Dendritic cell treated with granulocyte-macrophage colony-stimulating factor and Interleukin-4, amounts not matched to agents 40 ng/mL and 50 ng/mL, for 4 days (primary cell): ENCODE results near the gene SMPX.

Source experiments
- H3K27ac Mint-ChIP-seq: one replicate; pipeline ENCODE4 v1.8.0; 2022; ENCODE audit warnings: mild to moderate bottlenecking, mixed read lengths
- H3K27me3 Mint-ChIP-seq: one replicate; pipeline ENCODE4 v1.8.0; 2022; ENCODE audit warnings: mild to moderate bottlenecking, mixed read lengths
- H3K36me3 Mint-ChIP-seq: one replicate; pipeline ENCODE4 v1.8.0; 2022; ENCODE audit warnings: low read depth, mixed read lengths
- H3K4me1 Mint-ChIP-seq: one replicate; pipeline ENCODE4 v1.8.0; 2022; ENCODE audit warnings: low read depth, mixed read lengths
- H3K4me3 Mint-ChIP-seq: one replicate; pipeline ENCODE4 v1.8.0; 2022; ENCODE audit warnings: mild to moderate bottlenecking, moderate library complexity, mixed read lengths
- H3K9me3 Mint-ChIP-seq: one replicate; pipeline ENCODE4 v1.8.0; 2022; ENCODE audit warnings: mixed read lengths
- intact Hi-C: fragments of 100-400 bp; cut with micrococcal nuclease; formaldehyde crosslinking; loops from one replicate; pipeline ENCODE4 v1.15.0; 2022

Gene SMPX

DNA sequence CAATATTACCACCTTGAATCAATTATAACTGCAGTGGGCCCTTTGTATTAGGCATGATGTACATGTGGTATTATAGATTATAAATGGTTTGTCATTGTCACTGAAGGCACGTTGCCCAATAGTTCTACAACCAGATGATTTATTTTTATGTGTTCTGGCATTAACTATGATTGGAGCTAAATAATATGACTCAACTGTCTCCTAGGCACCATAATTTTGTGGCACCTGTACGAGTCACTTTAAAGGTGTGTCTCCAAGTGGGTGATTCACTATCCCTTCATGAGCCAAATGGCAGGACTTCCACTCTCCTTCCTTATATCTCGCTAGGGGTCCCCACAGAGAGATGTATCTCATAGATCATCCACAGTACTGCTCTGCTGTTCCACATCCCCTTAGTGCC lies 6.1 kb upstream of the SMPX start:
- Mint-ChIP-seq H3K9me3 (peaks cover 10% of the 10 kb centered on the region), H3K36me3 (no peaks in the 10 kb centered on the region), H3K27me3 (peaks cover 2% of the 10 kb centered on the region), H3K4me1 (no peaks in the 10 kb centered on the region), H3K27ac (no peak overlapping the region), H3K4me3 (no peak overlapping the region)
- intact Hi-C loops: no loop called here

DNA sequence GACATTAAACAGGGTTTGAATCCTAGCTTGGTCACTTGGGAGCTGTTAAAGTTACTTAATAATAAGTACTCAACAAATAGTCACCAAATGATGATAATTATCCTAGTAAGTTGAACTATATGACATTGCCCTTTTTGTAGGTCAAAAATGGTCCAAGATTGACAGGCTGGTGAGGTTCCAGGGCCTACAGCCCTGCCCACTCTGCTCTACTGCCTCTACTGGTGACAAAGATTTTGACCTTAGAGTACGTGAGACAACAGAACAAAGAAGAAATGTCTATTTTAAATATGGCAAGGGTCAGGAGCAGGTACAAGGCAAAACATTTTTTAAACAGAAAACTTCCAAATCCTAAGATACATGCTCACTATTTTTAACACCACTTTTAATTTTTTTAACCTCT lies 572 bp upstream of the SMPX start:
- H3K27ac Mint-ChIP-seq: no peak overlapping the region
- intact Hi-C loops: no loop called here
- H3K4me3 Mint-ChIP-seq: no peak overlapping the region
- H3K9me3 Mint-ChIP-seq: no peaks in the 10 kb centered on the region
- H3K27me3 Mint-ChIP-seq: no peaks in the 10 kb centered on the region
- no peaks in the 10 kb centered on the region for H3K36me3 Mint-ChIP-seq
- H3K4me1 Mint-ChIP-seq: no peaks in the 10 kb centered on the region

DNA sequence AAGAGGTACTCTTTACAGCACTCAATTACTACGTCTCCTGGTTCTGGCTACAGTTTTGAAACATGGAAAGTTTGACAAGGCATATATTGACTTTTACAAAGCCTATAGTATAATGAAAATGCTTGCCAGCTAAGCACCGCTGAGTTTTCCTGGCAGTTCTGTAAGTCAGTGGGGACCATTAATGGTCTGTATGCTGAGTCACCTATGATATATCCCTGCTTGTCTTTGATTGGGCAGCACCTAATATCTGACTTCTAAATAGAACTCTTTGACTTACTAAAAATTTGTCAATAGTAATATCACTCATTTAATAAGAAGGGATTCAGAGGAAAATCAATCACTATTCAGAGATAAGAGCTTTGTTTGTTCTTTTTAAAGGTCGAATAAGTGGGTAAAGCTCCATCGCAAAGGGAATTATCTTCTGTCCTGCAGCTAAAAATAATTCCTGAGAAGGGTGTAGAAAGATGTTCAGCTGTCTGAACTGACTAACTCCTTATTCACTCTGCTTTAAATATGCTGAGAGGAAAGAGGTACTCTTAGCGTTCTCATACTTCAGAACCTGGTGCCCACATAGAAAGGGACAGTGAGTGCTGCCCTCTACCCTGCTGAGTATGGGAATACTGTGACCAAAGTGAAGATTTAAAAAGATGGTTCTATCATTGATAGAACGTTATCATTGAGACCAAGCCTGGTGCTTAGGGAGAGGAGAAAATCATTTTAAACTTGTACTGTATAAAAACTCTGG lies 959 bp downstream of the SMPX start:
- H3K9me3 Mint-ChIP-seq: no peaks in the 10 kb centered on the region
- H3K4me3 Mint-ChIP-seq: no peak overlapping the region
- intact Hi-C loops: no loop called here
- no peaks in the 10 kb centered on the region for H3K4me1 Mint-ChIP-seq
- H3K27ac Mint-ChIP-seq: no peak overlapping the region
- H3K36me3 Mint-ChIP-seq: no peaks in the 10 kb centered on the region
- no peaks in the 10 kb centered on the region for H3K27me3 Mint-ChIP-seq

GRCh38 chrX:21749924-21750323 lies 8.0 kb downstream of the SMPX start:
- Mint-ChIP-seq H3K36me3 (no peaks in the 10 kb centered on the region), H3K9me3 (no peaks in the 10 kb centered on the region), H3K27me3 (peaks cover 9% of the 10 kb centered on the region), H3K4me1 (no peaks in the 10 kb centered on the region), H3K27ac (no peak overlapping the region), H3K4me3 (no peak overlapping the region)
- intact Hi-C loops: no loop called here

DNA sequence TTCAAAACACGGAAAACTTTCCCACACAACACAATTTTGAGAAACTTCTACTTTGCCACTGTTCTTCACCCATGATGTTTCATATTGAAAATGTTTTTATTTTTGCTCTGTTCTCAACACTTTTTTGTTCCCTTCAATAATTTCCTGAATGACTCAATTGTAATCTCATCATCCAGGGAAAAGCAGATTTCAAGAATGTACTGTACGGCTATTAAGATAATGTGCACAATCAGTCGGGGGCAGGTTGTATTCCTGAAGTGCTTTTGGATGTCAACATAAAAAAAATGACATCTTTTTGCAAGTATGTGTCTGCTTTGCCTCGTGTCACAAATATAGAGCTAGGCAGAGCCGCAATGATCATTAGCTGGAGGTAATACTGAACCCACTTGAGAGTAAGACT lies 9.7 kb downstream of the SMPX start:
- Mint-ChIP-seq H3K36me3 (no peaks in the 10 kb centered on the region), H3K27ac (no peak overlapping the region), H3K27me3 (peaks cover 9% of the 10 kb centered on the region), H3K9me3 (no peaks in the 10 kb centered on the region), H3K4me3 (no peak overlapping the region), H3K4me1 (no peaks in the 10 kb centered on the region)
- intact Hi-C loops: no loop called here

GRCh38 chrX:21747558-21747957 lies 10.4 kb downstream of the SMPX start:
- Mint-ChIP-seq H3K4me3 (no peak overlapping the region), H3K36me3 (no peaks in the 10 kb centered on the region), H3K4me1 (no peaks in the 10 kb centered on the region), H3K9me3 (no peaks in the 10 kb centered on the region), H3K27me3 (peaks cover 9% of the 10 kb centered on the region), H3K27ac (no peak overlapping the region)
- intact Hi-C loops: loop anchor here (2.0 kb wide), 1 partner anchor 1221 kb away; no protein-coding TSS in a partner anchor

DNA sequence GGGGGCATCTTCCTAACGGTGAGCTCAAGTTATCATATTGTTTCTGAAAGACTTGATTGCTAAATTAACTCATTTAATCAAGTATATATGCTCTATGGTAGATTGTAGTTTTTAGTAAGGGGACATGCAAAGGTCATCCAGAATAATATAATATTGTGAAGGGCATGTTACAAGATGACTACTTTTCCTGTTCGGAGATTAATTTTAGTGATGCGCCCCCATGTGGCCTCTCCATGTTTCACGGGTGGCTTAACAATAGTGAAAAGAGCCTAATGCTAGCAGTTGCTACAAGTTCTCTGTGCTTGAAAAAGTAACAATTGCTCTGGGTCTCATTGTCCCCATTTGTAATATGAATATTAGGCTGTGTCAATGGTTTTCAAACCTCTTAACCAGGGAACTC lies 12.2 kb downstream of the SMPX start:
- Mint-ChIP-seq H3K36me3 (no peaks in the 10 kb centered on the region), H3K27ac (no peak overlapping the region), H3K9me3 (no peaks in the 10 kb centered on the region), H3K4me3 (no peak overlapping the region), H3K4me1 (no peaks in the 10 kb centered on the region), H3K27me3 (peaks cover 9% of the 10 kb centered on the region)
- intact Hi-C loops: loop anchor here (2.0 kb wide), 1 partner anchor 1219 kb away; no protein-coding TSS in a partner anchor

DNA sequence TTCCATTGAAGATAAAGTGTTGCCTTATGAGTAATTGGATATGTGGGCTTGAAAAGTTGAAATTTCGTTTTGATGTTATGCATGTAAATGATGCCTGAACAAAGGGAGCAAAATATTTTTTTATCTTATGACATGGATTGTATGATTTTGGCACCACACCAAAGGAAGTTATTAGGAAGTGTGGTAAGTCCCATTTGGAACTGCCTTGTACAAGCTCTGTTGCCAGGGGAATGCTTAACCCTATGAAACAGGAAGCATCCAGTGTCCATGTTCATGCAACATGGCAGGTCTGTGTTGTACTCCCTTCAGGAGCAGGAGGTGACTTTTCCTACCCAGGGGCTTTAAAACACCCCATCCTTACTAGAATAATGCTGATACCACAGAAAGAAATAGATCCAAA lies 13.2 kb downstream of the SMPX start:
- no peaks in the 10 kb centered on the region for H3K9me3 Mint-ChIP-seq
- no peak overlapping the region for H3K27ac Mint-ChIP-seq
- peaks cover 9% of the 10 kb centered on the region for H3K27me3 Mint-ChIP-seq
- no peak overlapping the region for H3K4me3 Mint-ChIP-seq
- no peaks in the 10 kb centered on the region for H3K4me1 Mint-ChIP-seq
- no peaks in the 10 kb centered on the region for H3K36me3 Mint-ChIP-seq
- intact Hi-C loops: no loop called here

GRCh38 chrX:21744060-21744459 lies 13.9 kb downstream of the SMPX start:
- Mint-ChIP-seq H3K27ac (no peak overlapping the region), H3K4me1 (no peaks in the 10 kb centered on the region), H3K36me3 (no peaks in the 10 kb centered on the region), H3K4me3 (no peak overlapping the region), H3K9me3 (no peaks in the 10 kb centered on the region), H3K27me3 (peaks cover 9% of the 10 kb centered on the region)
- intact Hi-C loops: no loop called here

DNA sequence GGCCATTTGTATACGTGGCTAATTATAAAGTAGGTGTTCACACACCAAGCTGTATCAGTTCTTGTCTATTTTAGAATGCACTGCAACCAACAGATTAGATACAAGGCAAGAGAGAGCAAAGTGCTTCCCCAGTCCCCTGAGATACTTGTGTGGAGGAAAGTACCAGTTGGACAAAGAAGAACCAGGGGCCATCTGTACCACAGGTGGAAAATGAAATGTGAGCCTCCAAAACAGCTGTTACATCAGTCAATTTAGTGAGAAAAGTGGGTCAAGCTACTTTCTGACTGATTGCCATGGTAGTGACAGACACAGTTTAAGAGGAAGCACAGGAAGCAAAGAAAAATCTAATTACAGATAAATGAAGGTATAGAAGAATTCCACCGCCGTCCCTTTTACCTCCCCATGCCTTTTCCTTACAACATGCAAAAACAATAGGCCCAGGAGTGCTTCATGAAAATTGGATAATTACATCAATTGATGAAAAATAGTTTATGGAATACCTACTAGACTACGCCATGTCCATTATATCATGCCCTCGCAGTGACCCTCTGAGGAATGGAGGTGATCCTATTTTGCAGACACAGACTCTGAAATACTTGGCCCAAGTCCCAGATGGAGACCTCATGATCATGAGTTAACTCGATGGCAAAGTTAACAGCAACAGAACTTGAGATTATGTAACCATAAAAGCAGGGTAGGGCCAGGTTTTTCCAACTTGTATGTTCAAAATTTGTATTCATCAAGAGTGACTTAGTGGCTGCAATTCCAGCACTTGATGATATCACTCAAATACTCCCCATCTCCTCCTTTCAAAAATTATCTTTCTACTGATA lies 15.8 kb downstream of the SMPX start:
- Mint-ChIP-seq H3K9me3 (no peaks in the 10 kb centered on the region), H3K36me3 (no peaks in the 10 kb centered on the region), H3K4me3 (no peak overlapping the region), H3K27me3 (peaks cover 4% of the 10 kb centered on the region), H3K4me1 (no peaks in the 10 kb centered on the region), H3K27ac (no peak overlapping the region)
- intact Hi-C loops: no loop called here

DNA sequence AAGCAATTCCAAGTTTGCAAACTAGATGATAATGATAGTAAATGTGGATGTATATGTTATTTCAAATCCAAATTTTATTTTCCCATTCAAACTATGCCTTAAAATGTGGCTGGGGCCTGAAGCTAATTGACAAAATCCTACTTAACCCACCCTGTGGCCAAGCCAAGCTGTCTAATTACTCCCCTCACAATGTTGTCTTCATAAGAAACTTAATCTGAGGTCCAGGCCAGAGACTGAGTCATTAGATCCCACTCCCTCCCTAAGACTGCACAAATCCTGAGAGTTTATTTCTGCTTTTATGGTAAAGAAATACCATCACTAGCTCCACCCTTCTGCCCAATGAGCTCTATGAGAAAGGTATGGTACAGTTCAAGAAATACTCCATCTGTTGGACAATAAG lies 16.6 kb downstream of the SMPX start:
- intact Hi-C loops: no loop called here
- Mint-ChIP-seq H3K4me1 (no peaks in the 10 kb centered on the region), H3K9me3 (no peaks in the 10 kb centered on the region), H3K27me3 (peaks cover 4% of the 10 kb centered on the region), H3K36me3 (no peaks in the 10 kb centered on the region), H3K4me3 (no peak overlapping the region), H3K27ac (no peak overlapping the region)

DNA sequence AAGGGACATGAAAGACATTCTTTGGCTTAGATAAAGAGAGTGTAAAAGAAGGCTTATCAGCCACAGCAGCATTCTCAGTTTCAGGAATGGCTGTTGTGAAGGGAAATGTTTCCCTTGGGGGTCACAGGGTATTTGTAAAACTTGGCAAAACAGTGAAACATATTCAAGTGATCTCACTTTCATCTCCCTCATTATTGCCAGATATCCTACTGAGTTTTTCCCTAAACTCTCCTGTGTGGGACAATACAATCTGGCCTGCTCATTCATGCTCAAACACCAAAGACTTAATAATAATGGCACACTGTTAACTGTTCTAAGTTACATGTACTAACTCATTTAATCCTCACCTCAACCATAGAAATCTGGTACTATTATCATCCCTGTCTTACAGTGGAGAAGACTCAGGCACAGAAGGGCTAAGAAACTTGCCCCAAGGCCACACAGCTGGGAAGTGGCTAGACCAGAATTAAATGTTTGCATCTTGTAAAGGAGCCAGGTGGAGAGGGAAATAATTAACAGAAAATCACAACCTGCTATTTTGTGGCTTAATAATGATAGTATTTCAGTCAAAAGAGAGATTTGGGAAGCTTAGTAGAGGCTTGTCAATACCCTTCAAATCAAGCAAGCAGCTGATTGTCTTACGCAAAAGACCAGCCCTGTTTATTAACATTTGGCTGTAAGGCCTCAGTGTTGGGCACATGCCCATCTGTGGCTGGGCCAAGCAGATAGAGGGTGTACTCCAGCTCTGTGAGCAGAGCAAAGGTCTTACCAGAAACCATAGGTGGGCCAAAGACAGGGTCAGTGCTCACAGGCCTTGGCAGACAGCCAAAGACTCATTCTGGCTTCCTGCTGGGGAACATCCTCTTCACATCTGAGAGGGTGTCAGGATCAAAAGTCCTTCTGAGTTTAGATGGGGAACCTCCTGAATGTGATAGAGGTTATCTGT lies 17.3 kb downstream of the SMPX start:
- H3K27ac Mint-ChIP-seq: no peak overlapping the region
- no peak overlapping the region for H3K4me3 Mint-ChIP-seq
- no peaks in the 10 kb centered on the region for H3K4me1 Mint-ChIP-seq
- H3K9me3 Mint-ChIP-seq: no peaks in the 10 kb centered on the region
- intact Hi-C loops: no loop called here
- H3K27me3 Mint-ChIP-seq: peaks cover 4% of the 10 kb centered on the region
- no peaks in the 10 kb centered on the region for H3K36me3 Mint-ChIP-seq

DNA sequence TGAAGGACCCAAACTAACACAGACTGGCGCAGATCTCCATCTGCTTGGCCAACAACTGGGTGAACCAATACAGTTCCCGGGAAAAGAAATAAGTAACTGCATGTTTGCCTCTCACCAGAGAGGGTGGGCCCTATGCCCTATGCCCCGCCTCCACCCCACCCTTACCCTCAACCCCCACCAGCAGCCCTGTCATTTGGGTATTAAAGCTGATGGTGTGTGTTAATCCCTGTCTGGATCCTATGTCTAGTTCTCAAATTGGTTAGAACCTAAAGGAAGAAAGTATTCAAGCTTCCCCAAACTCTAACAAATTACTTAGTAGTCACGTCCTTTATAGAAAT lies 19.0 kb downstream of the SMPX start:
- H3K27me3 Mint-ChIP-seq: peaks cover 4% of the 10 kb centered on the region
- no peaks in the 10 kb centered on the region for H3K36me3 Mint-ChIP-seq
- H3K4me3 Mint-ChIP-seq: no peak overlapping the region
- H3K9me3 Mint-ChIP-seq: no peaks in the 10 kb centered on the region
- intact Hi-C loops: no loop called here
- H3K4me1 Mint-ChIP-seq: no peaks in the 10 kb centered on the region
- H3K27ac Mint-ChIP-seq: no peak overlapping the region
